ENCODE results near the gene ZCCHC14.

DNA sequence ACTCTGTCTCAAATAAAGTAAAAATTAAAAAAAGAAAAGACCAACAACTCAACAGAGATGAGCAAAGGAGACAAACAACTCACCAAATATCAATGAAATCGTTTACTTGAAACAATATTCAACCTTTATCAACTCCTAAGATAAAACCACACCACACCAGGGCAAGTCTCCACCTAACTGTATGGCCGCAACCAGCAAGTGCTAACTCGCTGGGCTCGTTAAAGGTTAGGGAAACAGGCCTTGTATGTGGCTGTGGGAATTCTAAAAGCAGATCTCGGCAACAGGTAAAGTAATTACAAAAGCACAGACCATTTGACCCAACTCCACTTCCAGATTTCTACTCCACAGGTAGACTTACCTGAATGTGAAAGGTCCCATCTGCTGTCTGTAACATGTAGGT lies 9.3 kb downstream of the ZCCHC14 start:
- TF ChIP-seq, protein P1, sequence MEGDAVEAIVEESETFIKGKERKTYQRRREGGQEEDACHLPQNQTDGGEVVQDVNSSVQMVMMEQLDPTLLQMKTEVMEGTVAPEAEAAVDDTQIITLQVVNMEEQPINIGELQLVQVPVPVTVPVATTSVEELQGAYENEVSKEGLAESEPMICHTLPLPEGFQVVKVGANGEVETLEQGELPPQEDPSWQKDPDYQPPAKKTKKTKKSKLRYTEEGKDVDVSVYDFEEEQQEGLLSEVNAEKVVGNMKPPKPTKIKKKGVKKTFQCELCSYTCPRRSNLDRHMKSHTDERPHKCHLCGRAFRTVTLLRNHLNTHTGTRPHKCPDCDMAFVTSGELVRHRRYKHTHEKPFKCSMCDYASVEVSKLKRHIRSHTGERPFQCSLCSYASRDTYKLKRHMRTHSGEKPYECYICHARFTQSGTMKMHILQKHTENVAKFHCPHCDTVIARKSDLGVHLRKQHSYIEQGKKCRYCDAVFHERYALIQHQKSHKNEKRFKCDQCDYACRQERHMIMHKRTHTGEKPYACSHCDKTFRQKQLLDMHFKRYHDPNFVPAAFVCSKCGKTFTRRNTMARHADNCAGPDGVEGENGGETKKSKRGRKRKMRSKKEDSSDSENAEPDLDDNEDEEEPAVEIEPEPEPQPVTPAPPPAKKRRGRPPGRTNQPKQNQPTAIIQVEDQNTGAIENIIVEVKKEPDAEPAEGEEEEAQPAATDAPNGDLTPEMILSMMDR (IDR thresholded peaks at IDR 0.05; ENCODE audit: poor library complexity) = no peak
- no peak for TF ChIP-seq EZH2 (IDR thresholded peaks at IDR 0.05; ENCODE audit: borderline replicate concordance)

Measured in hepatocyte (in vitro differentiated cells).